Activated CD4-positive, alpha-beta T cell treated with anti-CD3 and anti-CD28 coated beads, Interleukin-2, amount 10 ng/mL, durations not matched to agents 24 days and 14 days (primary cell): ENCODE measurements around the gene DHX9. TPM values are rescaled to one million over a fixed set of nuclear protein-coding genes. Genes with fewer than 3 reads are reported as not detected.
"Not testable (repeated sequence)": the region's sequence is repeated elsewhere in the genome, so short reads cannot be mapped to it uniquely, and the experiment has no call there.

Experiments
- DNase-seq: peaks from one replicate; pipeline ENCODE4 v3.0.0; 2022
- H3K27ac Mint-ChIP-seq: one replicate; pipeline ENCODE4 v1.8.0; 2022; ENCODE audit warnings: mild to moderate bottlenecking, mixed read lengths
- H3K27me3 Mint-ChIP-seq: one replicate; pipeline ENCODE4 v1.8.0; 2022; ENCODE audit warnings: mixed read lengths
- H3K36me3 Mint-ChIP-seq: one replicate; pipeline ENCODE4 v1.8.0; 2022; ENCODE audit warnings: low read depth, mild to moderate bottlenecking, mixed read lengths
- H3K4me1 Mint-ChIP-seq: one replicate; pipeline ENCODE4 v1.8.0; 2021; ENCODE audit warnings: mixed read lengths
- H3K4me3 Mint-ChIP-seq: one replicate; pipeline ENCODE4 v1.8.0; 2022; ENCODE audit warnings: mild to moderate bottlenecking, moderate library complexity, mixed read lengths
- H3K9me3 Mint-ChIP-seq: one replicate; pipeline ENCODE4 v1.8.0; 2021; ENCODE audit warnings: mixed read lengths
- intact Hi-C: fragments of 100-400 bp; cut with micrococcal nuclease; formaldehyde crosslinking; loops from one replicate; pipeline ENCODE4 v1.15.1; 2023
- total RNA-seq: library from RNA; stranded (reverse); gene quantifications from 2 replicates; pipeline ENCODE4 v1.2.3, GENCODE V29; 2022

Gene DHX9
- total RNA-seq, 1 donor from 2014 or later, result 344 TPM

GRCh38 chr1:182886985-182887384 lies 47.8 kb downstream of the DHX9 start:
- no peaks in the 10 kb centered on the region for H3K27me3 Mint-ChIP-seq
- intact Hi-C loops, result no loop called here
- H3K27ac Mint-ChIP-seq, result peak overlapping the region; percentile 6
- no peaks in the 10 kb centered on the region for H3K9me3 Mint-ChIP-seq
- peaks cover 25% of the 10 kb centered on the region for H3K4me1 Mint-ChIP-seq
- no peak overlapping the region for H3K4me3 Mint-ChIP-seq
- DNase-seq, result no peak
- H3K36me3 Mint-ChIP-seq, result peaks cover 78% of the 10 kb centered on the region

GRCh38 chr1:182888736-182889531 lies 49.8 kb downstream of the DHX9 start:
- Mint-ChIP-seq H3K27ac (peak overlapping the region; percentile 25), H3K4me3 (no peak overlapping the region), H3K4me1 (peaks cover 25% of the 10 kb centered on the region), H3K9me3 (peaks cover 5% of the 10 kb centered on the region), H3K27me3 (no peaks in the 10 kb centered on the region), H3K36me3 (peaks cover 64% of the 10 kb centered on the region)
- no peak for DNase-seq
- intact Hi-C loops, result no loop called here

- intact Hi-C loops, result no loop called here
- H3K27me3 Mint-ChIP-seq, result peaks cover 7% of the 10 kb centered on the region
- DNase-seq, result peak; percentile 74
- H3K4me3 Mint-ChIP-seq, result no peak overlapping the region
- H3K36me3 Mint-ChIP-seq, result peaks cover 57% of the 10 kb centered on the region
- peaks cover 9% of the 10 kb centered on the region for H3K9me3 Mint-ChIP-seq
- no peak overlapping the region for H3K27ac Mint-ChIP-seq
- H3K4me1 Mint-ChIP-seq, result peaks cover 25% of the 10 kb centered on the region
Observed at GRCh38 chr1:182889997-182890396, 50.9 kb downstream of the DHX9 start.

GRCh38 chr1:182890927-182891610 lies 51.9 kb downstream of the DHX9 start:
- peaks cover 7% of the 10 kb centered on the region for H3K27me3 Mint-ChIP-seq
- peak overlapping the region; percentile 2 for H3K27ac Mint-ChIP-seq
- H3K9me3 Mint-ChIP-seq, result peaks cover 9% of the 10 kb centered on the region
- no peak overlapping the region for H3K4me3 Mint-ChIP-seq
- no peak for DNase-seq
- intact Hi-C loops, result no loop called here
- H3K36me3 Mint-ChIP-seq, result peaks cover 47% of the 10 kb centered on the region
- peaks cover 21% of the 10 kb centered on the region for H3K4me1 Mint-ChIP-seq

GRCh38 chr1:182897696-182898095 lies 58.5 kb downstream of the DHX9 start:
- intact Hi-C loops, result no loop called here

GRCh38 chr1:182901946-182902345 lies 62.8 kb downstream of the DHX9 start:
- intact Hi-C loops, H3K27ac Mint-ChIP-seq, H3K9me3 Mint-ChIP-seq, H3K36me3 Mint-ChIP-seq, H3K4me3 Mint-ChIP-seq, H3K4me1 Mint-ChIP-seq, H3K27me3 Mint-ChIP-seq, DNase-seq: not testable (repeated sequence)

More at GRCh38 chr1:182897696-182898095, 58.5 kb downstream of the DHX9 start:
- Mint-ChIP-seq H3K4me1 (no peaks in the 10 kb centered on the region), H3K27ac (no peak overlapping the region), H3K9me3 (peaks cover 4% of the 10 kb centered on the region), H3K27me3 (peaks cover 7% of the 10 kb centered on the region), H3K36me3 (no peaks in the 10 kb centered on the region), H3K4me3 (no peak overlapping the region)
- DNase-seq, result peak; percentile 27

- DNase-seq, result no peak
Observed at GRCh38 chr1:182905321-182905720, 66.2 kb downstream of the DHX9 start.

GRCh38 chr1:182909578-182909977 lies 70.4 kb downstream of the DHX9 start:
- intact Hi-C loops, result no loop called here
- no peaks in the 10 kb centered on the region for H3K4me1 Mint-ChIP-seq
- no peak for DNase-seq
- H3K36me3 Mint-ChIP-seq, result no peaks in the 10 kb centered on the region
- no peak overlapping the region for H3K27ac Mint-ChIP-seq
- H3K9me3 Mint-ChIP-seq, result peaks cover 2% of the 10 kb centered on the region
- H3K27me3 Mint-ChIP-seq, result peaks cover 3% of the 10 kb centered on the region
- H3K4me3 Mint-ChIP-seq, result no peak overlapping the region

More at GRCh38 chr1:182905321-182905720, 66.2 kb downstream of the DHX9 start:
- H3K27me3 Mint-ChIP-seq, result peaks cover 5% of the 10 kb centered on the region
- no peaks in the 10 kb centered on the region for H3K4me1 Mint-ChIP-seq
- H3K9me3 Mint-ChIP-seq, result no peaks in the 10 kb centered on the region
- H3K36me3 Mint-ChIP-seq, result no peaks in the 10 kb centered on the region
- H3K4me3 Mint-ChIP-seq, result no peak overlapping the region
- no peak overlapping the region for H3K27ac Mint-ChIP-seq
- intact Hi-C loops, result no loop called here

GRCh38 chr1:182910143-182910542 lies 71.0 kb downstream of the DHX9 start:
- Mint-ChIP-seq H3K36me3 (no peaks in the 10 kb centered on the region), H3K9me3 (peaks cover 2% of the 10 kb centered on the region), H3K27me3 (peaks cover 3% of the 10 kb centered on the region), H3K27ac (no peak overlapping the region), H3K4me3 (no peak overlapping the region), H3K4me1 (no peaks in the 10 kb centered on the region)
- DNase-seq, result no peak
- intact Hi-C loops, result no loop called here

GRCh38 chr1:182913401-182913800 lies 74.3 kb downstream of the DHX9 start:
- intact Hi-C loops, result no loop called here
- Mint-ChIP-seq H3K4me1 (no peaks in the 10 kb centered on the region), H3K4me3 (no peak overlapping the region), H3K27ac (no peak overlapping the region), H3K36me3 (no peaks in the 10 kb centered on the region), H3K9me3 (peaks cover 2% of the 10 kb centered on the region), H3K27me3 (peaks cover 4% of the 10 kb centered on the region)
- no peak for DNase-seq

- Mint-ChIP-seq H3K27ac (no peak overlapping the region), H3K27me3 (peaks cover 8% of the 10 kb centered on the region), H3K4me1 (no peaks in the 10 kb centered on the region), H3K9me3 (no peaks in the 10 kb centered on the region), H3K36me3 (no peaks in the 10 kb centered on the region), H3K4me3 (no peak overlapping the region)
- no peak for DNase-seq
- intact Hi-C loops, result no loop called here
Observed at GRCh38 chr1:182917378-182917777, 78.2 kb downstream of the DHX9 start.

GRCh38 chr1:182925661-182926060 lies 86.5 kb downstream of the DHX9 start:
- Mint-ChIP-seq H3K36me3 (no peaks in the 10 kb centered on the region), H3K4me3 (no peak overlapping the region), H3K4me1 (no peaks in the 10 kb centered on the region), H3K27me3 (peaks cover 29% of the 10 kb centered on the region), H3K27ac (no peak overlapping the region), H3K9me3 (no peaks in the 10 kb centered on the region)
- intact Hi-C loops, result no loop called here
- DNase-seq, result no peak

- H3K36me3 Mint-ChIP-seq, result no peaks in the 10 kb centered on the region
- intact Hi-C loops, result no loop called here
- no peak overlapping the region for H3K4me3 Mint-ChIP-seq
- no peaks in the 10 kb centered on the region for H3K9me3 Mint-ChIP-seq
- no peak for DNase-seq
- peaks cover 22% of the 10 kb centered on the region for H3K27me3 Mint-ChIP-seq
- no peak overlapping the region for H3K27ac Mint-ChIP-seq
- no peaks in the 10 kb centered on the region for H3K4me1 Mint-ChIP-seq
Observed at GRCh38 chr1:182927693-182928433, 88.7 kb downstream of the DHX9 start.

GRCh38 chr1:182930985-182931384 lies 91.8 kb downstream of the DHX9 start:
- no peak overlapping the region for H3K27ac Mint-ChIP-seq
- H3K4me1 Mint-ChIP-seq, result no peaks in the 10 kb centered on the region

More at GRCh38 chr1:182930985-182931384, 91.8 kb downstream of the DHX9 start:
- H3K36me3 Mint-ChIP-seq, result no peaks in the 10 kb centered on the region
- H3K4me3 Mint-ChIP-seq, result no peak overlapping the region
- intact Hi-C loops, result no loop called here
- H3K27me3 Mint-ChIP-seq, result peaks cover 22% of the 10 kb centered on the region
- peaks cover 3% of the 10 kb centered on the region for H3K9me3 Mint-ChIP-seq
- DNase-seq, result no peak
